Adrenal gland (tissue), 12 donors: ENCODE data around the gene TUBGCP5. TPM values are rescaled to one million over a fixed set of nuclear protein-coding genes. Genes with fewer than 3 reads are reported as not detected.

ENCODE experiments used
- DNase-seq, 7 donors: peaks; one replicate each; pipeline ENCODE4 v3.0.0-alpha.2; 2019 to 2020
- H3K27ac ChIP-seq, 5 donors: fragments of 200-600 bp; sonication (generic) in 4 of 5; 1 replicate in 3 of 5; 2 replicates in 2 of 5; pipeline versions ENCODE4 v1.5.1 to v1.8.0; 2016 to 2020; ENCODE audit warnings: mild to moderate bottlenecking in 1 of 5
- H3K27me3 ChIP-seq: fragments of 200-600 bp; 2 replicates; pipeline ENCODE4 v1.8.0; 2021
- H3K36me3 ChIP-seq, 2 donors: fragments of 200-600 bp; replicated peaks in 1 of 2; 1 replicate in 1 of 2; 2 replicates in 1 of 2; pipeline versions ENCODE4 v1.5.1 to v1.8.0; 2018 to 2022
- H3K4me1 ChIP-seq, 2 donors: fragments of 200-600 bp; replicated peaks in 1 of 2; 1 replicate in 1 of 2; 2 replicates in 1 of 2; pipeline versions ENCODE4 v1.5.1 to v1.8.0; 2018 to 2021
- H3K4me3 ChIP-seq, 4 donors: fragments of 200-600 bp; sonication (generic) in 3 of 4; one replicate each; pipeline ENCODE4 v1.5.1; 2016 to 2018
- H3K9me3 ChIP-seq, 3 donors: fragments of 200-600 bp; sonication (generic) in 1 of 3; replicated peaks in 1 of 3; 1 replicate in 2 of 3; 2 replicates in 1 of 3; pipeline versions ENCODE4 v1.5.1 to v1.8.0; 2016 to 2021
- POLR2A ChIP-seq, 2 donors: fragments of 450-650 bp; IDR thresholded peaks; one replicate each; pipeline ENCODE4 v1.6.1; 2017; ENCODE audit warnings: antibody characterized with exemption in 2 of 2, mild to moderate bottlenecking in 2 of 2, moderate library complexity in 1 of 2
- whole genome bisulfite sequencing, 4 donors: extraction: QIAGEN DNeasy Blood & Tissue Kit in 2 of 4; methylation state at CpG; one replicate each; pipeline versions ENCODE4 v1.1.5 to v1.1.7; 2013 to 2017; 5-methylcytosine and 5-hydroxymethylcytosine counted together
- intact Hi-C, 2 donors: fragments of 100-400 bp; cut with DNase I; formaldehyde crosslinking; loops; one replicate each; pipeline versions ENCODE4 v1.14.1 to v1.15.0; 2022 to 2023
- polyA plus RNA-seq, 3 donors: library from polyadenylated mRNA; stranded (reverse); fragments of 200-250 nt in 2 of 3; fragments of 350-450 nt in 1 of 3; fragmentation: Illumina TruSeq in 1 of 3; extraction: RNeasy Lipid Tissue Mini Kit (QIAGEN cat#74804) in 1 of 3; gene quantifications; one replicate each; pipeline ENCODE4 v1.2.3, GENCODE V29; 2013 to 2014
- total RNA-seq, 9 donors: library from RNA; depleted of rRNA in 4 of 9; stranded (reverse); fragments of >200 nt in 4 of 9; fragments of 120-200 nt in 1 of 9; fragmentation: NEBNext Ultra II Directional in 1 of 9; extraction: Animal tissue kit (Norgen Biotek cat#: 25700) in 1 of 9; gene quantifications; one replicate each; pipeline versions ENCODE4 v1.1.0 to v1.2.4, GENCODE V29; 2013 to 2023
- TF ChIP-seq, protein P1 (sequence below), 6 experiments: fragments of 450-650 bp in 4 of 6; fragments of 200-600 bp in 2 of 6; sonication (generic) in 1 of 6; IDR thresholded peaks; 1 replicate in 5 of 6; 2 replicates in 1 of 6; pipeline versions ENCODE4 v1.5.1 to v1.8.0; 2016 to 2021; ENCODE audit warnings: antibody characterized with exemption in 6 of 6, mild to moderate bottlenecking in 2 of 6, moderate library complexity in 1 of 6
- donor health status: healthy with polysubstance abuse.
- donor health status: Bipolar disorder and iron deficiency.
- donor health status: DM: yes; HTN: yes; CAD: no.
- donor health status: DM: no; HTN: no; CAD: no.
- donor health status: DM: no; HTN: no; CAD: no.
- donor health status: DM: yes; HTN: yes; CAD: no.

The TUBGCP5 gene
- total and polyA plus RNA-seq, 12 donors: 7.9 to 32.4 (median 20.6) TPM

DNA sequence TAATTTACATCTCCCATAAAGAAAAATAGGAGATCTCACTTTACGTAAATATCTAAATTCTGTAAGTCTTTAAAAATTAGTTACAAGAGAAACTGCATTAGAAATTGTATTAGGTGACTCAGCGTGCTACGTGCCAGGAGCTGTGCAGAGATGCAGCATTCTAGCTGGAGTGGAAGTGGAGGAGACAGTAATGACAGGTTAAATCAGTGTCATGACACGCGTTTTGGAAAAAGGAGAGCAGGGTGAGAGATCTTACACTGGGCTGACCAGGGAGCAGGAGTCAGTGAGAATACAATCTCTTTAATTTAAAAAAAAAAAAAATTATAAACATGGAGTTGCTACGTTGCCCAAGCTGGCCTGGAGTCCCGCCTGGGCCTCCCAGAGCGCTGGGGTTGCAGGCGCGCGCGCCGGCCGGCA lies 635 bp downstream of the TUBGCP5 start:
- peak overlapping the region; percentile 23 to 75 (median 62) for H3K4me3 ChIP-seq
- intact Hi-C loops: no loop called here
- no peaks in the 10 kb centered on the region for H3K27me3 ChIP-seq
- TF ChIP-seq, protein P1, sequence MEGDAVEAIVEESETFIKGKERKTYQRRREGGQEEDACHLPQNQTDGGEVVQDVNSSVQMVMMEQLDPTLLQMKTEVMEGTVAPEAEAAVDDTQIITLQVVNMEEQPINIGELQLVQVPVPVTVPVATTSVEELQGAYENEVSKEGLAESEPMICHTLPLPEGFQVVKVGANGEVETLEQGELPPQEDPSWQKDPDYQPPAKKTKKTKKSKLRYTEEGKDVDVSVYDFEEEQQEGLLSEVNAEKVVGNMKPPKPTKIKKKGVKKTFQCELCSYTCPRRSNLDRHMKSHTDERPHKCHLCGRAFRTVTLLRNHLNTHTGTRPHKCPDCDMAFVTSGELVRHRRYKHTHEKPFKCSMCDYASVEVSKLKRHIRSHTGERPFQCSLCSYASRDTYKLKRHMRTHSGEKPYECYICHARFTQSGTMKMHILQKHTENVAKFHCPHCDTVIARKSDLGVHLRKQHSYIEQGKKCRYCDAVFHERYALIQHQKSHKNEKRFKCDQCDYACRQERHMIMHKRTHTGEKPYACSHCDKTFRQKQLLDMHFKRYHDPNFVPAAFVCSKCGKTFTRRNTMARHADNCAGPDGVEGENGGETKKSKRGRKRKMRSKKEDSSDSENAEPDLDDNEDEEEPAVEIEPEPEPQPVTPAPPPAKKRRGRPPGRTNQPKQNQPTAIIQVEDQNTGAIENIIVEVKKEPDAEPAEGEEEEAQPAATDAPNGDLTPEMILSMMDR (IDR thresholded peaks at IDR 0.05): no peak
- no peak for TF ChIP-seq POLR2A (IDR thresholded peaks at IDR 0.05)
- DNase-seq: peak in 5 of 7 donors; percentile 23 to 64 (median 45)
- H3K4me1 ChIP-seq: peaks cover 9 to 16% of the 10 kb centered on the region in 2 donors
- H3K36me3 ChIP-seq: peaks cover 3 to 5% of the 10 kb centered on the region in 2 donors
- H3K27ac ChIP-seq: peak overlapping the region in 4 of 5 donors; percentile 86 to 93 (median 87)
- no peaks in the 10 kb centered on the region for H3K9me3 ChIP-seq
- WGBS, 4 donors: 2 to 3% (median 3%) methylated on average over 14 of the region's 14 CpGs

DNA sequence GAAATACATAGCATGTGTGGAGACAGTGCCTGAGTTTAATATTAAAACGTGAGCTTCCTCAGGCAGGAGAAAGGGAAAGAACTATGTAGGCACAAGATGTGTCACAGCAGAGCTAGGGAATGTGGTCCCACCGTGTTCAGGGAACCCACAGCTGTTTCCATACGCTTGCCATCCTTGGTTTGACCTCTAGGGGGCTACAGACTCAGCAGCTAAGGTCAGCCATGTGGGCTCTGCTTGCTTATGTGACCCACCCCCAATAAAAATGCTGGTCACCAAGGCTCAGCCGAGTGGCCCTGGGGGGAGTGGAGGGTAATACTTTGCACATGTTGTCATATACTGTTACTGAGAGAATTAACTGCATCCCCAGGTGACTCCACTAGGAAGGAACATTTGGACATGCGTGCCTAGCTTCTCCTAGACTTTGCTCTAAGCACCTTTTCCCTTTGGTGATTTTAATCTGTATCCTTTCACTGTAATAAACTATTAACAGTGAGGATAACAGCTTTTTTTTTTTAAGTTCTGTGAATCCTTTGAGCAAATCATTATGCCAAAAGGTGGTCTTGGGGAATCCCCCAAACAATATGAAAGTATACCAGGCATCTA lies 3.3 kb downstream of the TUBGCP5 start:
- WGBS, 4 donors: 53 to 55% (median 54%) methylated on average over 5 of the region's 5 CpGs
- Histone ChIP-seq H3K4me1 (peaks cover 9 to 16% of the 10 kb centered on the region in 2 donors), H3K27ac (no peak overlapping the region), H3K4me3 (no peak overlapping the region), H3K9me3 (no peaks in the 10 kb centered on the region), H3K36me3 (peaks cover 3 to 26% of the 10 kb centered on the region in 2 donors), H3K27me3 (no peaks in the 10 kb centered on the region)
- TF ChIP-seq POLR2A (IDR thresholded peaks at IDR 0.05): no peak
- TF ChIP-seq, protein P1 (IDR thresholded peaks at IDR 0.05): peak; percentile 29 to 61 (median 42)
- DNase-seq: peak in 4 of 7 donors; percentile 38 to 62 (median 56)
- intact Hi-C loops: no loop called here

DNA sequence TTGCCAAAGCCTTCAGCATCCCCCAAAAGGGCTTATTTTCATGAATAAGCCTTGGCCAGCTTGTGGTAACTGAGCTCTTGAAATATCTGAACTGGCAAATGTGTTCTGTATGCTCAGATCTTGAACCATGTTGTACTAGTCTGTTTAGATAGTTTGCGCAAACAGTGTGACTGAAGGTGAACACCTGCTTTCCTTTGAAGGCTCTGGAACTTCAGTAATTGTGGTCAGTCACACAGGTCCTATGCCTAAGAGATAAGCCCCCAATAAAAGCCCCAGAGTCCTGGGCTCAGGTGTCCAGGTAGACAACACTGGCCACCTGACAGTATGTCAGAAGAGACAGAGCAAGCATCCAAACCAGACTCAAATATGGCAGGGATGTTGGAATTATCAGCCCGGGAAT lies 5.4 kb downstream of the TUBGCP5 start:
- H3K9me3 ChIP-seq: no peaks in the 10 kb centered on the region
- TF ChIP-seq POLR2A (IDR thresholded peaks at IDR 0.05): no peak
- TF ChIP-seq, protein P1 (IDR thresholded peaks at IDR 0.05): no peak
- WGBS, 4 donors: 97 to 100% (median 98%) methylated on average over 1 to 2 of the region's 2 CpGs
- no peaks in the 10 kb centered on the region for H3K27me3 ChIP-seq
- H3K4me3 ChIP-seq: no peak overlapping the region
- intact Hi-C loops: no loop called here
- H3K4me1 ChIP-seq: peaks cover 6 to 16% of the 10 kb centered on the region in 2 donors
- DNase-seq: no peak
- no peak overlapping the region for H3K27ac ChIP-seq
- H3K36me3 ChIP-seq: peaks cover 3 to 47% of the 10 kb centered on the region in 2 donors

DNA sequence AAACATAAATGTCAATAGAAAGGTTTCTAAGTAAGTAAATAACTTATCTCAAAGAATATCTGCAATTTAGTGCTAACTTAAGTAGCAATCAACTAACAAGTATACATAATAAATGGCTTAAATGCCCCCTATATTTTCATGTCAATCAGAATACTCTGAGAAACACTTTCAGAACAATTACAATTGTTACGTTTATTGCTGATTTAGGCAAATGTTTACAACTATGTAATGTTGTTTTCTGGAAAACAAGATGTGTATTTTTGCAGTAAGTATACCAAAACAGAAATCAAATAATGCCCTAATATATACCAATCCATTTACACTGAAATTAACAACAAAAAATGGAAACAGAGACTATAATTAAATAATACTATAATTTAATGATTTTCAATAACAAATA lies 13.2 kb downstream of the TUBGCP5 start:
- H3K4me1 ChIP-seq: no peaks in the 10 kb centered on the region
- peaks cover 0 to 95% of the 10 kb centered on the region in 2 donors for H3K36me3 ChIP-seq
- DNase-seq: no peak
- WGBS, 4 donors: 84 to 91% (median 89%) methylated on average over 1 of the region's 1 CpG
- H3K27ac ChIP-seq: no peak overlapping the region
- H3K27me3 ChIP-seq: no peaks in the 10 kb centered on the region
- TF ChIP-seq, protein P1 (IDR thresholded peaks at IDR 0.05): no peak
- TF ChIP-seq POLR2A (IDR thresholded peaks at IDR 0.05): no peak
- no peak overlapping the region for H3K4me3 ChIP-seq
- H3K9me3 ChIP-seq: no peaks in the 10 kb centered on the region
- intact Hi-C loops: no loop called here
